NT2/D1 (cell line): ENCODE results near the gene SENP8.

Source experiments
- SUZ12 ChIP-seq: IDR thresholded peaks from 2 replicates; pipeline ENCODE4 v1.6.1; 2011; ENCODE audit not compliant: insufficient read length, insufficient read depth; ENCODE audit errors: extremely low read depth
- YY1 ChIP-seq: IDR thresholded peaks from 2 replicates; pipeline ENCODE4 v1.6.1; 2011; ENCODE audit not compliant: insufficient read length, insufficient read depth
- ZNF274 ChIP-seq: IDR thresholded peaks from 2 replicates; pipeline ENCODE4 v1.6.1; 2011; ENCODE audit warnings: mild to moderate bottlenecking, low read depth, low read length

GRCh38 chr15:72113347-72114031, 4.7 kb upstream of the SENP8 start:
- TF ChIP-seq ZNF274 (no peak), SUZ12 (no peak), YY1 (no peak)
